GM23338 (cell line): Measurements from ENCODE around the gene RBBP8. TPM values are rescaled to one million over a fixed set of nuclear protein-coding genes. Genes with fewer than 3 reads are reported as not detected.

ENCODE experiments used
- ATAC-seq: fragments of 200-7000 bp; cut with Tn5 transposase; 3 replicates; pipeline ENCODE4 v1.9.1; 2020
- DNase-seq: peaks from one replicate; pipeline ENCODE4 v3.0.0-alpha.2; 2015; ENCODE audit warnings: low spot score
- H2AFZ ChIP-seq: fragments of 200-600 bp; sonication (generic); 2 replicates; pipeline ENCODE4 v1.8.0; 2016; ENCODE audit warnings: antibody characterized with exemption, mild to moderate bottlenecking, moderate library complexity
- H3F3A ChIP-seq: fragments of 200-600 bp; sonication (generic); replicated peaks from 2 replicates; pipeline ENCODE4 v1.8.0; 2017; ENCODE audit warnings: antibody characterized with exemption, mixed run types, low read depth
- H3K27ac ChIP-seq: fragments of 200-600 bp; sonication (generic); 2 replicates; pipeline ENCODE4 v1.6.1; 2016; ENCODE audit warnings: low read depth
- H3K27me3 ChIP-seq: fragments of 200-600 bp; sonication (generic); 2 replicates; pipeline ENCODE4 v1.8.0; 2016; ENCODE audit warnings: mild to moderate bottlenecking, mixed run types, moderate library complexity; ENCODE audit not compliant: insufficient read depth
- H3K36me3 ChIP-seq: fragments of 200-600 bp; sonication (generic); 2 replicates; pipeline ENCODE4 v1.8.0; 2016; ENCODE audit warnings: mild to moderate bottlenecking; ENCODE audit not compliant: insufficient read depth
- H3K4me1 ChIP-seq: fragments of 200-600 bp; sonication (generic); 2 replicates; pipeline ENCODE4 v1.8.0; 2016; ENCODE audit warnings: mild to moderate bottlenecking, moderate library complexity; ENCODE audit not compliant: insufficient read depth
- H3K4me2 ChIP-seq: fragments of 200-600 bp; sonication (generic); 2 replicates; pipeline ENCODE4 v1.7.1; 2017; ENCODE audit warnings: mixed run types
- H3K4me3 ChIP-seq: fragments of 200-600 bp; sonication (generic); 2 replicates; pipeline ENCODE4 v1.6.1; 2016; ENCODE audit warnings: mixed run types
- H3K79me2 ChIP-seq: fragments of 200-600 bp; sonication (generic); replicated peaks from 2 replicates; pipeline ENCODE4 v1.8.0; 2017; ENCODE audit warnings: mild to moderate bottlenecking; ENCODE audit not compliant: insufficient read depth
- H3K9me2 ChIP-seq: fragments of 200-600 bp; sonication (generic); 2 replicates; pipeline ENCODE4 v1.8.0; 2017; ENCODE audit not compliant: insufficient read depth
- H4K20me1 ChIP-seq: fragments of 200-600 bp; sonication (generic); replicated peaks from 2 replicates; pipeline ENCODE4 v1.8.0; 2017; ENCODE audit warnings: mild to moderate bottlenecking; ENCODE audit not compliant: insufficient read depth
- H3K27ac Mint-ChIP-seq: 2 replicates; pipeline ENCODE4 v1.8.0; 2020; ENCODE audit warnings: inconsistent platforms, mild to moderate bottlenecking, moderate library complexity, mixed read lengths
- H3K27me3 Mint-ChIP-seq: 3 replicates; pipeline ENCODE4 v1.8.0; 2022; ENCODE audit warnings: low read depth, mild to moderate bottlenecking, moderate library complexity, mixed read lengths, inconsistent platforms; ENCODE audit not compliant: insufficient read depth, poor library complexity
- H3K36me3 Mint-ChIP-seq: 3 replicates; pipeline ENCODE4 v1.8.0; 2021; ENCODE audit warnings: low read depth, mild to moderate bottlenecking, inconsistent platforms, moderate library complexity, mixed read lengths
- H3K4me1 Mint-ChIP-seq: 3 replicates; pipeline ENCODE4 v1.8.0; 2020; ENCODE audit warnings: mild to moderate bottlenecking, inconsistent platforms, mixed read lengths
- H3K4me3 Mint-ChIP-seq: 3 replicates; pipeline ENCODE4 v1.8.0; 2021; ENCODE audit warnings: moderate library complexity, mild to moderate bottlenecking, inconsistent platforms, mixed read lengths
- H3K9me3 Mint-ChIP-seq: 3 replicates; pipeline ENCODE4 v1.8.0; 2020; ENCODE audit warnings: moderate library complexity, mild to moderate bottlenecking, inconsistent platforms, mixed read lengths
- EZH2 ChIP-seq: fragments of 200-600 bp; sonication (generic); IDR thresholded peaks from one replicate; pipeline ENCODE4 v1.8.0; 2017; ENCODE audit warnings: antibody characterized with exemption, mild to moderate bottlenecking, low read depth; ENCODE audit not compliant: unreplicated experiment
- EZH2phosphoT487 ChIP-seq: fragments of 200-600 bp; sonication (generic); IDR thresholded peaks from one replicate; pipeline ENCODE4 v1.8.1; 2018; ENCODE audit warnings: antibody characterized with exemption; ENCODE audit not compliant: unreplicated experiment
- JUNB ChIP-seq: IDR thresholded peaks from one replicate; pipeline ENCODE4 v1.6.1; 2016; ENCODE audit warnings: antibody characterized with exemption; ENCODE audit not compliant: unreplicated experiment
- NANOG ChIP-seq: IDR thresholded peaks from 2 replicates; pipeline ENCODE4 v1.6.1; 2016; ENCODE audit warnings: antibody characterized with exemption, borderline replicate concordance
- POLR2AphosphoS5 ChIP-seq: IDR thresholded peaks from 2 replicates; pipeline ENCODE4 v1.6.1; 2016; ENCODE audit warnings: antibody characterized with exemption, low read depth
- STAT1 ChIP-seq: IDR thresholded peaks from one replicate; pipeline ENCODE4 v1.6.1; 2016; ENCODE audit warnings: antibody characterized with exemption; ENCODE audit not compliant: unreplicated experiment
- ZNF114 ChIP-seq: fragments of 250-450 bp; sonication (Bioruptor Pico); IDR thresholded peaks from 2 replicates; pipeline ENCODE4 v1.5.0; 2020; ENCODE audit warnings: mild to moderate bottlenecking, moderate library complexity
- ZNF331 ChIP-seq: fragments of 250-450 bp; sonication (Bioruptor Pico); IDR thresholded peaks from 2 replicates; pipeline ENCODE4 v1.5.0; 2020; ENCODE audit warnings: low read depth, mild to moderate bottlenecking, moderate library complexity
- polyA plus RNA-seq: library from polyadenylated mRNA; unstranded; fragments of >200 nt; fragmentation: Nextera tagmentation; extraction: Ambion mirVana; gene quantifications from 2 replicates; pipeline ENCODE4 v1.2.1, GENCODE V29; 2016
- total RNA-seq: library from RNA; depleted of rRNA; stranded (reverse); fragments of >200 nt; shearing (Covaris generic); gene quantifications from 2 replicates; pipeline ENCODE4 v1.2.3, GENCODE V29; 2014
- TF ChIP-seq, protein P1 (sequence below): IDR thresholded peaks from one replicate; pipeline ENCODE4 v1.6.1; 2018; ENCODE audit warnings: antibody characterized with exemption; ENCODE audit not compliant: unreplicated experiment
- TF ChIP-seq, protein P2 (sequence below): IDR thresholded peaks from 2 replicates; pipeline ENCODE4 v1.6.1; 2016; ENCODE audit warnings: antibody characterized with exemption
- TF ChIP-seq, protein P3 (sequence below): fragments of 250-450 bp; sonication (Bioruptor Pico); IDR thresholded peaks from 2 replicates; pipeline ENCODE4 v1.5.0; 2020; ENCODE audit warnings: mild to moderate bottlenecking, moderate library complexity
- TF ChIP-seq, protein P4 (sequence below), 2 experiments: fragments of 200-600 bp in 1 of 2; sonication (generic) in 1 of 2; conservative IDR thresholded peaks; 2 replicates each; pipeline versions ENCODE4 v1.5.1 to v1.6.1; 2016 to 2017; ENCODE audit warnings: antibody characterized with exemption in 2 of 2, low read depth in 2 of 2, mild to moderate bottlenecking in 2 of 2, moderate library complexity in 1 of 2

The RBBP8 gene
- total and polyA plus RNA-seq, 2 experiments from 2014 or later, result 53.3 to 55.6 TPM

DNA sequence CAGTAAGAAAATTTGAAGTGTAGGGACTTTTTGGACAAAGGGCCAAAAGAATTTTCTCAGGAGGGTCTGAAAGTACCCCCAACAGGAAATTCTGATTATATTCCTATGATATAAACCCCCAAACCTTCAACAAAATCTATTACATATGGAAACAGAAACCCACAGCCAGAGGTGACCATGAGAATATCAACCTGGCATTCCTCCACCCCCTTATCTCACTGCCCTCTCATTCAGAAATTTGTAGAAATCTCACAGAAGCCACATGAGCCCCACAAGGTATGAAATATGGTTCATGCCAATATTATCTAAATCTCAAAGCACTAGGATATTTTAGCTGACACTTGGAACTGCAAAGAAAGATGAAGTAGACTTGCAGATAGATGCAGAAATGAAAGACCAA lies 31.0 kb upstream of the RBBP8 start:
- Histone ChIP-seq H2AFZ (no peak overlapping the region), H3K4me1 (no peaks in the 10 kb centered on the region), H3K4me3 (no peak overlapping the region), H3K27ac (no peak overlapping the region), H3F3A (no peaks in the 10 kb centered on the region), H3K36me3 (no peaks in the 10 kb centered on the region), H3K4me2 (no peak overlapping the region), H3K27me3 (no peaks in the 10 kb centered on the region), H4K20me1 (no peaks in the 10 kb centered on the region), H3K79me2 (no peaks in the 10 kb centered on the region), H3K9me2 (no peaks in the 10 kb centered on the region; the same call in 1 of the 2 replicates)
- peaks cover 2% of the 10 kb centered on the region for H3K27me3 Mint-ChIP-seq
- peaks cover 15% of the 10 kb centered on the region for H3K9me3 Mint-ChIP-seq
- no peak for DNase-seq
- TF ChIP-seq JUNB, result no peak
- no peak for TF ChIP-seq NANOG
- no peak for TF ChIP-seq POLR2AphosphoS5
- no peak for TF ChIP-seq STAT1
- TF ChIP-seq, protein P1, sequence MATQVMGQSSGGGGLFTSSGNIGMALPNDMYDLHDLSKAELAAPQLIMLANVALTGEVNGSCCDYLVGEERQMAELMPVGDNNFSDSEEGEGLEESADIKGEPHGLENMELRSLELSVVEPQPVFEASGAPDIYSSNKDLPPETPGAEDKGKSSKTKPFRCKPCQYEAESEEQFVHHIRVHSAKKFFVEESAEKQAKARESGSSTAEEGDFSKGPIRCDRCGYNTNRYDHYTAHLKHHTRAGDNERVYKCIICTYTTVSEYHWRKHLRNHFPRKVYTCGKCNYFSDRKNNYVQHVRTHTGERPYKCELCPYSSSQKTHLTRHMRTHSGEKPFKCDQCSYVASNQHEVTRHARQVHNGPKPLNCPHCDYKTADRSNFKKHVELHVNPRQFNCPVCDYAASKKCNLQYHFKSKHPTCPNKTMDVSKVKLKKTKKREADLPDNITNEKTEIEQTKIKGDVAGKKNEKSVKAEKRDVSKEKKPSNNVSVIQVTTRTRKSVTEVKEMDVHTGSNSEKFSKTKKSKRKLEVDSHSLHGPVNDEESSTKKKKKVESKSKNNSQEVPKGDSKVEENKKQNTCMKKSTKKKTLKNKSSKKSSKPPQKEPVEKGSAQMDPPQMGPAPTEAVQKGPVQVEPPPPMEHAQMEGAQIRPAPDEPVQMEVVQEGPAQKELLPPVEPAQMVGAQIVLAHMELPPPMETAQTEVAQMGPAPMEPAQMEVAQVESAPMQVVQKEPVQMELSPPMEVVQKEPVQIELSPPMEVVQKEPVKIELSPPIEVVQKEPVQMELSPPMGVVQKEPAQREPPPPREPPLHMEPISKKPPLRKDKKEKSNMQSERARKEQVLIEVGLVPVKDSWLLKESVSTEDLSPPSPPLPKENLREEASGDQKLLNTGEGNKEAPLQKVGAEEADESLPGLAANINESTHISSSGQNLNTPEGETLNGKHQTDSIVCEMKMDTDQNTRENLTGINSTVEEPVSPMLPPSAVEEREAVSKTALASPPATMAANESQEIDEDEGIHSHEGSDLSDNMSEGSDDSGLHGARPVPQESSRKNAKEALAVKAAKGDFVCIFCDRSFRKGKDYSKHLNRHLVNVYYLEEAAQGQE, result no peak
- TF ChIP-seq EZH2phosphoT487, result no peak
- TF ChIP-seq, protein P2, sequence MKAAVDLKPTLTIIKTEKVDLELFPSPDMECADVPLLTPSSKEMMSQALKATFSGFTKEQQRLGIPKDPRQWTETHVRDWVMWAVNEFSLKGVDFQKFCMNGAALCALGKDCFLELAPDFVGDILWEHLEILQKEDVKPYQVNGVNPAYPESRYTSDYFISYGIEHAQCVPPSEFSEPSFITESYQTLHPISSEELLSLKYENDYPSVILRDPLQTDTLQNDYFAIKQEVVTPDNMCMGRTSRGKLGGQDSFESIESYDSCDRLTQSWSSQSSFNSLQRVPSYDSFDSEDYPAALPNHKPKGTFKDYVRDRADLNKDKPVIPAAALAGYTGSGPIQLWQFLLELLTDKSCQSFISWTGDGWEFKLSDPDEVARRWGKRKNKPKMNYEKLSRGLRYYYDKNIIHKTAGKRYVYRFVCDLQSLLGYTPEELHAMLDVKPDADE, result no peak
- no peak for TF ChIP-seq ZNF114
- TF ChIP-seq ZNF331 (CRISPR knock-in tag), result no peak
- TF ChIP-seq, protein P3, sequence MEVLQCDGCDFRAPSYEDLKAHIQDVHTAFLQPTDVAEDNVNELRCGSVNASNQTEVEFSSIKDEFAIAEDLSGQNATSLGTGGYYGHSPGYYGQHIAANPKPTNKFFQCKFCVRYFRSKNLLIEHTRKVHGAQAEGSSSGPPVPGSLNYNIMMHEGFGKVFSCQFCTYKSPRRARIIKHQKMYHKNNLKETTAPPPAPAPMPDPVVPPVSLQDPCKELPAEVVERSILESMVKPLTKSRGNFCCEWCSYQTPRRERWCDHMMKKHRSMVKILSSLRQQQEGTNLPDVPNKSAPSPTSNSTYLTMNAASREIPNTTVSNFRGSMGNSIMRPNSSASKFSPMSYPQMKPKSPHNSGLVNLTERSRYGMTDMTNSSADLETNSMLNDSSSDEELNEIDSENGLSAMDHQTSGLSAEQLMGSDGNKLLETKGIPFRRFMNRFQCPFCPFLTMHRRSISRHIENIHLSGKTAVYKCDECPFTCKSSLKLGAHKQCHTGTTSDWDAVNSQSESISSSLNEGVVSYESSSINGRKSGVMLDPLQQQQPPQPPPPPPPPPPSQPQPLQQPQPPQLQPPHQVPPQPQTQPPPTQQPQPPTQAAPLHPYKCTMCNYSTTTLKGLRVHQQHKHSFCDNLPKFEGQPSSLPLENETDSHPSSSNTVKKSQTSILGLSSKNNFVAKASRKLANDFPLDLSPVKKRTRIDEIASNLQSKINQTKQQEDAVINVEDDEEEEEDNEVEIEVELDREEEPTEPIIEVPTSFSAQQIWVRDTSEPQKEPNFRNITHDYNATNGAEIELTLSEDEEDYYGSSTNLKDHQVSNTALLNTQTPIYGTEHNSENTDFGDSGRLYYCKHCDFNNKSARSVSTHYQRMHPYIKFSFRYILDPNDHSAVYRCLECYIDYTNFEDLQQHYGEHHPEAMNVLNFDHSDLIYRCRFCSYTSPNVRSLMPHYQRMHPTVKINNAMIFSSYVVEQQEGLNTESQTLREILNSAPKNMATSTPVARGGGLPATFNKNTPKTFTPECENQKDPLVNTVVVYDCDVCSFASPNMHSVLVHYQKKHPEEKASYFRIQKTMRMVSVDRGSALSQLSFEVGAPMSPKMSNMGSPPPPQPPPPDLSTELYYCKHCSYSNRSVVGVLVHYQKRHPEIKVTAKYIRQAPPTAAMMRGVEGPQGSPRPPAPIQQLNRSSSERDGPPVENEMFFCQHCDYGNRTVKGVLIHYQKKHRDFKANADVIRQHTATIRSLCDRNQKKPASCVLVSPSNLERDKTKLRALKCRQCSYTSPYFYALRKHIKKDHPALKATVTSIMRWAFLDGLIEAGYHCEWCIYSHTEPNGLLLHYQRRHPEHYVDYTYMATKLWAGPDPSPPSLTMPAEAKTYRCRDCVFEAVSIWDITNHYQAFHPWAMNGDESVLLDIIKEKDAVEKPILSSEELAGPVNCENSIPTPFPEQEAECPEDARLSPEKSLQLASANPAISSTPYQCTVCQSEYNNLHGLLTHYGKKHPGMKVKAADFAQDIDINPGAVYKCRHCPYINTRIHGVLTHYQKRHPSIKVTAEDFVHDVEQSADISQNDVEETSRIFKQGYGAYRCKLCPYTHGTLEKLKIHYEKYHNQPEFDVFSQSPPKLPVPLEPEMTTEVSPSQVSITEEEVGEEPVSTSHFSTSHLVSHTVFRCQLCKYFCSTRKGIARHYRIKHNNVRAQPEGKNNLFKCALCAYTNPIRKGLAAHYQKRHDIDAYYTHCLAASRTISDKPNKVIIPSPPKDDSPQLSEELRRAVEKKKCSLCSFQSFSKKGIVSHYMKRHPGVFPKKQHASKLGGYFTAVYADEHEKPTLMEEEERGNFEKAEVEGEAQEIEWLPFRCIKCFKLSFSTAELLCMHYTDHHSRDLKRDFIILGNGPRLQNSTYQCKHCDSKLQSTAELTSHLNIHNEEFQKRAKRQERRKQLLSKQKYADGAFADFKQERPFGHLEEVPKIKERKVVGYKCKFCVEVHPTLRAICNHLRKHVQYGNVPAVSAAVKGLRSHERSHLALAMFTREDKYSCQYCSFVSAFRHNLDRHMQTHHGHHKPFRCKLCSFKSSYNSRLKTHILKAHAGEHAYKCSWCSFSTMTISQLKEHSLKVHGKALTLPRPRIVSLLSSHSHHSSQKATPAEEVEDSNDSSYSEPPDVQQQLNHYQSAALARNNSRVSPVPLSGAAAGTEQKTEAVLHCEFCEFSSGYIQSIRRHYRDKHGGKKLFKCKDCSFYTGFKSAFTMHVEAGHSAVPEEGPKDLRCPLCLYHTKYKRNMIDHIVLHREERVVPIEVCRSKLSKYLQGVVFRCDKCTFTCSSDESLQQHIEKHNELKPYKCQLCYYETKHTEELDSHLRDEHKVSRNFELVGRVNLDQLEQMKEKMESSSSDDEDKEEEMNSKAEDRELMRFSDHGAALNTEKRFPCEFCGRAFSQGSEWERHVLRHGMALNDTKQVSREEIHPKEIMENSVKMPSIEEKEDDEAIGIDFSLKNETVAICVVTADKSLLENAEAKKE (CRISPR knock-in tag), result no peak
- TF ChIP-seq, protein P4, sequence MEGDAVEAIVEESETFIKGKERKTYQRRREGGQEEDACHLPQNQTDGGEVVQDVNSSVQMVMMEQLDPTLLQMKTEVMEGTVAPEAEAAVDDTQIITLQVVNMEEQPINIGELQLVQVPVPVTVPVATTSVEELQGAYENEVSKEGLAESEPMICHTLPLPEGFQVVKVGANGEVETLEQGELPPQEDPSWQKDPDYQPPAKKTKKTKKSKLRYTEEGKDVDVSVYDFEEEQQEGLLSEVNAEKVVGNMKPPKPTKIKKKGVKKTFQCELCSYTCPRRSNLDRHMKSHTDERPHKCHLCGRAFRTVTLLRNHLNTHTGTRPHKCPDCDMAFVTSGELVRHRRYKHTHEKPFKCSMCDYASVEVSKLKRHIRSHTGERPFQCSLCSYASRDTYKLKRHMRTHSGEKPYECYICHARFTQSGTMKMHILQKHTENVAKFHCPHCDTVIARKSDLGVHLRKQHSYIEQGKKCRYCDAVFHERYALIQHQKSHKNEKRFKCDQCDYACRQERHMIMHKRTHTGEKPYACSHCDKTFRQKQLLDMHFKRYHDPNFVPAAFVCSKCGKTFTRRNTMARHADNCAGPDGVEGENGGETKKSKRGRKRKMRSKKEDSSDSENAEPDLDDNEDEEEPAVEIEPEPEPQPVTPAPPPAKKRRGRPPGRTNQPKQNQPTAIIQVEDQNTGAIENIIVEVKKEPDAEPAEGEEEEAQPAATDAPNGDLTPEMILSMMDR (conservative IDR thresholded peaks at IDR 0.05; ENCODE audit: low read depth in 2 of 2), result no peak
- no peak for TF ChIP-seq EZH2
- H3K36me3 Mint-ChIP-seq, result peaks cover 7% of the 10 kb centered on the region
- peaks cover 4% of the 10 kb centered on the region for H3K4me1 Mint-ChIP-seq
- H3K27ac Mint-ChIP-seq, result no peak overlapping the region
- no peak for ATAC-seq
- no peak overlapping the region for H3K4me3 Mint-ChIP-seq
